Ishikawa (cell line): ENCODE measurements around the gene PAH.

Source experiments
- CEBPB ChIP-seq: IDR thresholded peaks from 2 replicates; pipeline ENCODE4 v1.6.1; 2012
- CREB1 ChIP-seq: IDR thresholded peaks from 2 replicates; pipeline ENCODE4 v1.6.1; 2012; ENCODE audit warnings: low read depth
- EGR1 ChIP-seq: IDR thresholded peaks from 2 replicates; pipeline ENCODE4 v1.6.1; 2012
- EP300 ChIP-seq: IDR thresholded peaks from 2 replicates; pipeline ENCODE4 v1.6.1; 2012; ENCODE audit warnings: borderline replicate concordance
- FOXM1 ChIP-seq: IDR thresholded peaks from 2 replicates; pipeline ENCODE4 v1.6.1; 2012; ENCODE audit warnings: low read depth, borderline replicate concordance
- RAD21 ChIP-seq: IDR thresholded peaks from 2 replicates; pipeline ENCODE4 v1.6.1; 2012; ENCODE audit warnings: low read depth
- TAF1 ChIP-seq: IDR thresholded peaks from 2 replicates; pipeline ENCODE4 v1.6.1; 2012; ENCODE audit warnings: low read depth, mild to moderate bottlenecking
- TCF12 ChIP-seq: IDR thresholded peaks from 2 replicates; pipeline ENCODE4 v1.6.1; 2012; ENCODE audit warnings: low read depth
- TEAD4 ChIP-seq: IDR thresholded peaks from 2 replicates; pipeline ENCODE4 v1.6.1; 2012
- YY1 ChIP-seq: IDR thresholded peaks from 2 replicates; pipeline ENCODE4 v1.6.1; 2012; ENCODE audit warnings: low read depth
- ZBTB7A ChIP-seq: IDR thresholded peaks from 2 replicates; pipeline ENCODE4 v1.6.1; 2012; ENCODE audit warnings: low read depth
- TF ChIP-seq, protein P1 (sequence below): IDR thresholded peaks from 2 replicates; pipeline ENCODE4 v1.6.1; 2012; ENCODE audit warnings: low read depth, mild to moderate bottlenecking
- TF ChIP-seq, protein P2 (sequence below): IDR thresholded peaks from 2 replicates; pipeline ENCODE4 v1.6.1; 2012
- TF ChIP-seq, protein P3 (sequence below): IDR thresholded peaks from 2 replicates; pipeline ENCODE4 v1.6.1; 2012

GRCh38 chr12:102959391-102959790, 42.3 kb upstream of the PAH start:
- TF ChIP-seq EP300 (no peak), TEAD4 (no peak), TAF1 (no peak), EGR1 (no peak), YY1 (no peak), CREB1 (no peak), ZBTB7A (no peak), CEBPB (no peak), TCF12 (no peak), RAD21 (no peak), FOXM1 (no peak)
- TF ChIP-seq, protein P1, sequence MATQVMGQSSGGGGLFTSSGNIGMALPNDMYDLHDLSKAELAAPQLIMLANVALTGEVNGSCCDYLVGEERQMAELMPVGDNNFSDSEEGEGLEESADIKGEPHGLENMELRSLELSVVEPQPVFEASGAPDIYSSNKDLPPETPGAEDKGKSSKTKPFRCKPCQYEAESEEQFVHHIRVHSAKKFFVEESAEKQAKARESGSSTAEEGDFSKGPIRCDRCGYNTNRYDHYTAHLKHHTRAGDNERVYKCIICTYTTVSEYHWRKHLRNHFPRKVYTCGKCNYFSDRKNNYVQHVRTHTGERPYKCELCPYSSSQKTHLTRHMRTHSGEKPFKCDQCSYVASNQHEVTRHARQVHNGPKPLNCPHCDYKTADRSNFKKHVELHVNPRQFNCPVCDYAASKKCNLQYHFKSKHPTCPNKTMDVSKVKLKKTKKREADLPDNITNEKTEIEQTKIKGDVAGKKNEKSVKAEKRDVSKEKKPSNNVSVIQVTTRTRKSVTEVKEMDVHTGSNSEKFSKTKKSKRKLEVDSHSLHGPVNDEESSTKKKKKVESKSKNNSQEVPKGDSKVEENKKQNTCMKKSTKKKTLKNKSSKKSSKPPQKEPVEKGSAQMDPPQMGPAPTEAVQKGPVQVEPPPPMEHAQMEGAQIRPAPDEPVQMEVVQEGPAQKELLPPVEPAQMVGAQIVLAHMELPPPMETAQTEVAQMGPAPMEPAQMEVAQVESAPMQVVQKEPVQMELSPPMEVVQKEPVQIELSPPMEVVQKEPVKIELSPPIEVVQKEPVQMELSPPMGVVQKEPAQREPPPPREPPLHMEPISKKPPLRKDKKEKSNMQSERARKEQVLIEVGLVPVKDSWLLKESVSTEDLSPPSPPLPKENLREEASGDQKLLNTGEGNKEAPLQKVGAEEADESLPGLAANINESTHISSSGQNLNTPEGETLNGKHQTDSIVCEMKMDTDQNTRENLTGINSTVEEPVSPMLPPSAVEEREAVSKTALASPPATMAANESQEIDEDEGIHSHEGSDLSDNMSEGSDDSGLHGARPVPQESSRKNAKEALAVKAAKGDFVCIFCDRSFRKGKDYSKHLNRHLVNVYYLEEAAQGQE = no peak
- TF ChIP-seq, protein P2, sequence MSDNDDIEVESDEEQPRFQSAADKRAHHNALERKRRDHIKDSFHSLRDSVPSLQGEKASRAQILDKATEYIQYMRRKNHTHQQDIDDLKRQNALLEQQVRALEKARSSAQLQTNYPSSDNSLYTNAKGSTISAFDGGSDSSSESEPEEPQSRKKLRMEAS = no peak
- TF ChIP-seq, protein P3, sequence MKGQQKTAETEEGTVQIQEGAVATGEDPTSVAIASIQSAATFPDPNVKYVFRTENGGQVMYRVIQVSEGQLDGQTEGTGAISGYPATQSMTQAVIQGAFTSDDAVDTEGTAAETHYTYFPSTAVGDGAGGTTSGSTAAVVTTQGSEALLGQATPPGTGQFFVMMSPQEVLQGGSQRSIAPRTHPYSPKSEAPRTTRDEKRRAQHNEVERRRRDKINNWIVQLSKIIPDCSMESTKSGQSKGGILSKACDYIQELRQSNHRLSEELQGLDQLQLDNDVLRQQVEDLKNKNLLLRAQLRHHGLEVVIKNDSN = no peak
